GM12801 (cell line): ENCODE results near the gene KRTAP12-4.
"Not testable (repeated sequence)": the region's sequence is repeated elsewhere in the genome, so short reads cannot be mapped to it uniquely, and the experiment has no call there.

Experiments used
- CTCF ChIP-seq: IDR thresholded peaks from one replicate; pipeline ENCODE4 v1.5.1; 2011; ENCODE audit warnings: control low read depth; ENCODE audit not compliant: insufficient read length; ENCODE audit errors: extremely low read depth

KRTAP12-4 gene

GRCh38 chr21:44700101-44701022 lies 45.9 kb upstream of the KRTAP12-4 start:
- no peak for TF ChIP-seq CTCF

GRCh38 chr21:44699502-44700001 lies 45.1 kb upstream of the KRTAP12-4 start:
- TF ChIP-seq CTCF = no peak

GRCh38 chr21:44697811-44698734 lies 43.6 kb upstream of the KRTAP12-4 start:
- TF ChIP-seq CTCF = no peak

DNA sequence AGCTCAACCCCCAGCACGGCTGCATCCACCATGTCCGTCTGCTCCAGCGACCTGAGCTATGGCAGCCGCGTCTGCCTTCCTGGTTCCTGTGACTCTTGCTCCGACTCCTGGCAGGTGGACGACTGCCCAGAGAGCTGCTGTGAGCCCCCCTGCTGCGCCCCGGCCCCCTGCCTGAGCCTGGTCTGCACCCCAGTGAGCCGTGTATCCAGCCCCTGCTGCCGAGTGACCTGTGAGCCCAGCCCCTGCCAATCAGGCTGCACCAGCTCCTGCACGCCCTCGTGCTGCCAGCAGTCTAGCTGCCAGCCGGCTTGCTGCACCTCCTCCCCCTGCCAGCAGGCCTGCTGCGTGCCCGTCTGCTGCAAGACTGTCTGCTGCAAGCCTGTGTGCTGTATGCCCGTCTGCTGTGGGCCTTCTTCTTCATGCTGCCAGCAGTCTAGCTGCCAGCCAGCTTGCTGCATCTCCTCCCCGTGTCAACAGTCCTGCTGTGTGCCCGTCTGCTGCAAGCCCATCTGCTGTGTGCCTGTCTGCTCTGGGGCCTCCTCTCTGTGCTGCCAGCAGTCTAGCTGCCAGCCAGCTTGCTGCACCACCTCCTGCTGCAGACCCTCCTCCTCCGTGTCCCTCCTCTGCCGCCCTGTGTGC lies 42.8 kb upstream of the KRTAP12-4 start, which contains the start of gene KRTAP10-12:
TSS of gene KRTAP10-12 (plus strand) at position 1 of the 639 bp plus-strand sequence. CDS start at position 31, 30 bp downstream.
- not testable (repeated sequence) for TF ChIP-seq CTCF

- no peak for TF ChIP-seq CTCF
These were observed 42.1 kb upstream of the KRTAP12-4 start for GRCh38 chr21:44696572-44696971.

DNA sequence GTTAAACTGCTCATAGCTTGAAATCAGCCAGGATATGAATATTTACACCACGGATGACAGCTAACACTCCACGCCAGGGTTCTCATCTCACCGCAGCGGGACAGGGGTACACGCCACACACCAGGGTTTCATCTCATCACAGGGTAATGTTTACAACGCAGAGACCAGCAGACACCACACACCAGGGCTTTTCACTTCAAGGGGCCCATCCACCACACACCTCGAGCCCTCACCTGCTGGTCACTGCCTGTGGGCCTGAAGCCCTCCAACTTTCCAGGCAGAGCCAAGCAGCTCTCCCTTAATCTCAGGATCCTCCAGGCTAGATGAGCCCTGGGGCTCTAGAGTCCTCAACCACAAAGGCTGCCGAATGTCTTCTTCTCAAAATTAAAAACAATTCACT lies 41.2 kb upstream of the KRTAP12-4 start:
- TF ChIP-seq CTCF = no peak
